ENCODE measurements around the gene STK40. TPM values are rescaled to one million over a fixed set of nuclear protein-coding genes. Genes with fewer than 3 reads are reported as not detected.

Gene STK40
- total RNA-seq, 1 donor from 2014 or later, result 73.5 TPM

- ATAC-seq (ENCODE audit: poor library complexity) (no peak), DNase-seq (peak; percentile 14)
- intact Hi-C loops (cut with DNase I), result no loop called here
Observed at GRCh38 chr1:36327421-36328087, 58.2 kb downstream of the STK40 start.

- DNase-seq (no peak), ATAC-seq (ENCODE audit: poor library complexity) (no peak)
- intact Hi-C loops (cut with DNase I), result no loop called here
Observed at GRCh38 chr1:36326499-36326898, 59.2 kb downstream of the STK40 start.

- intact Hi-C loops (cut with DNase I), result no loop called here
Observed at GRCh38 chr1:36324353-36324703, 61.4 kb downstream of the STK40 start.

GRCh38 chr1:36323636-36324352 lies 61.9 kb downstream of the STK40 start, which contains the start of gene EVA1B:
Gene EVA1B, minus strand, starts transcription at chr1:36323645. Its CDS starts 608 bp downstream, at chr1:36323037.
- intact Hi-C loops (cut with DNase I), result no loop called here
- DNase-seq, result peak; percentile 91
- ATAC-seq (ENCODE audit: poor library complexity), result peak; percentile 66

More at GRCh38 chr1:36324353-36324703, 61.4 kb downstream of the STK40 start:
- DNase-seq (no peak), ATAC-seq (ENCODE audit: poor library complexity) (no peak)

GRCh38 chr1:36322786-36323635 lies 62.7 kb downstream of the STK40 start:
- intact Hi-C loops (cut with DNase I), result no loop called here
- peak; percentile 76 for DNase-seq
- ATAC-seq (ENCODE audit: poor library complexity), result peak; percentile 18

- intact Hi-C loops (cut with DNase I), result no loop called here
- DNase-seq (no peak), ATAC-seq (ENCODE audit: poor library complexity) (peak; percentile 7)
Observed at GRCh38 chr1:36322041-36322785, 63.5 kb downstream of the STK40 start.

- peak; percentile 87 for DNase-seq
- intact Hi-C loops (cut with DNase I), result no loop called here
- peak; percentile 68 for ATAC-seq (ENCODE audit: poor library complexity)
Observed at GRCh38 chr1:36321119-36321951, 64.4 kb downstream of the STK40 start.

GRCh38 chr1:36320767-36321118 lies 65.0 kb downstream of the STK40 start:
- ATAC-seq (ENCODE audit: poor library complexity) (no peak), DNase-seq (no peak)
- intact Hi-C loops (cut with DNase I), result no loop called here

GRCh38 chr1:36320291-36320761 lies 65.4 kb downstream of the STK40 start:
- intact Hi-C loops (cut with DNase I), result no loop called here
- ATAC-seq (ENCODE audit: poor library complexity) (no peak), DNase-seq (no peak)

- ATAC-seq (ENCODE audit: poor library complexity), result no peak
- intact Hi-C loops (cut with DNase I), result no loop called here
- no peak for DNase-seq
Observed at GRCh38 chr1:36309397-36309796, 76.3 kb downstream of the STK40 start.

- intact Hi-C loops (cut with DNase I), result no loop called here
- DNase-seq, result no peak
- ATAC-seq (ENCODE audit: poor library complexity), result no peak
Observed at GRCh38 chr1:36307601-36308330, 78.0 kb downstream of the STK40 start.

- ATAC-seq (ENCODE audit: poor library complexity) (peak; percentile 98), DNase-seq (peak; percentile 96)
- intact Hi-C loops (cut with DNase I), result no loop called here
Observed at GRCh38 chr1:36306902-36307456, 78.7 kb downstream of the STK40 start.

GRCh38 chr1:36306210-36306901 lies 79.4 kb downstream of the STK40 start, which contains the start of gene SH3D21:
Gene SH3D21, plus strand, starts transcription at chr1:36306368. Its CDS starts 53 bp downstream, at chr1:36306421.
- ATAC-seq (ENCODE audit: poor library complexity) (peak; percentile 69), DNase-seq (peak; percentile 68)
- intact Hi-C loops (cut with DNase I), result no loop called here

- no peak for ATAC-seq (ENCODE audit: poor library complexity)
Observed at GRCh38 chr1:36305915-36306209, 79.9 kb downstream of the STK40 start.

GRCh38 chr1:36304970-36305914 lies 80.5 kb downstream of the STK40 start:
- no peak for DNase-seq
- no peak for ATAC-seq (ENCODE audit: poor library complexity)
- intact Hi-C loops (cut with DNase I), result no loop called here

More at GRCh38 chr1:36305915-36306209, 79.9 kb downstream of the STK40 start:
- no peak for DNase-seq
- intact Hi-C loops (cut with DNase I), result no loop called here

All from Right ventricle myocardium superior (tissue), 1 donor.